GM20000 (cell line): ENCODE results near the gene MMP10.

Experiments used
- DNase-seq: peaks from one replicate; pipeline ENCODE4 v3.0.0; 2012; ENCODE audit warnings: low spot score
- CTCF ChIP-seq: IDR thresholded peaks from 2 replicates; pipeline ENCODE4 v1.5.1; 2012; ENCODE audit warnings: mild to moderate bottlenecking, control low read depth; ENCODE audit errors: extremely low read depth, missing control alignments

The MMP10 gene

GRCh38 chr11:102724904-102725500 lies 55.4 kb downstream of the MMP10 start, which contains the start of gene MMP8:
Gene MMP8, minus strand, starts transcription at chr11:102724954. Its CDS starts 99 bp downstream, at chr11:102724855.
- DNase-seq: no peak
- no peak for TF ChIP-seq CTCF

- TF ChIP-seq CTCF: no peak
- no peak for DNase-seq
These were observed 57.6 kb downstream of the MMP10 start for GRCh38 chr11:102722821-102723220.
